Esophagus squamous epithelium (tissue), 5 donors: ENCODE data around the gene MPG. TPM values are rescaled to one million over a fixed set of nuclear protein-coding genes. Genes with fewer than 3 reads are reported as not detected.

ENCODE experiments used
- DNase-seq: peaks from one replicate; lab custom pipeline; 2025; lab: John Stamatoyannopoulos, UW
- H3K27ac ChIP-seq, 4 donors: fragments of 200-600 bp; sonication (generic); one replicate each; pipeline ENCODE4 v1.5.1; 2016 to 2019; ENCODE audit warnings: mild to moderate bottlenecking in 1 of 4
- H3K27me3 ChIP-seq, 4 donors: fragments of 200-600 bp; sonication (generic); 1 replicate in 3 of 4; 2 replicates in 1 of 4; pipeline versions ENCODE4 v1.5.1 to v1.6.0; 2017 to 2021; ENCODE audit warnings: antibody characterized with exemption in 1 of 4
- H3K36me3 ChIP-seq, 3 donors: fragments of 200-600 bp; sonication (generic); one replicate each; pipeline ENCODE4 v1.5.1; 2016 to 2019
- H3K4me1 ChIP-seq, 3 donors: fragments of 200-600 bp; sonication (generic); one replicate each; pipeline ENCODE4 v1.5.1; 2017 to 2019
- H3K4me3 ChIP-seq, 4 donors: fragments of 200-600 bp; sonication (generic); 1 replicate in 3 of 4; 2 replicates in 1 of 4; pipeline ENCODE4 v1.5.1; 2016 to 2019; ENCODE audit warnings: mild to moderate bottlenecking in 2 of 4, moderate library complexity in 1 of 4
- H3K9me3 ChIP-seq, 3 donors: fragments of 200-600 bp; sonication (generic); one replicate each; pipeline ENCODE4 v1.5.1; 2016 to 2019
- CTCF ChIP-seq, 6 experiments: fragments of 450-650 bp in 4 of 6; fragments of 200-600 bp in 2 of 6; sonication (generic) in 2 of 6; IDR thresholded peaks; one replicate each; pipeline ENCODE4 v1.5.1; 2016 to 2019; ENCODE audit warnings: antibody characterized with exemption in 6 of 6, mild to moderate bottlenecking in 4 of 6, moderate library complexity in 4 of 6
- POLR2A ChIP-seq, 4 donors: fragments of 450-650 bp; IDR thresholded peaks; one replicate each; pipeline ENCODE4 v1.6.1; 2017; ENCODE audit warnings: antibody characterized with exemption in 4 of 4, mild to moderate bottlenecking in 4 of 4, moderate library complexity in 3 of 4
- WGBS, 2 donors: methylation state at CpG; one replicate each; pipeline ENCODE4 v1.1.5; 2018; 5-methylcytosine and 5-hydroxymethylcytosine counted together
- intact Hi-C: fragments of 100-400 bp; cut with DNase I; formaldehyde crosslinking; loops from one replicate; pipeline ENCODE4 v1.15.0; 2022
- total RNA-seq, 4 donors: library from RNA; depleted of rRNA; stranded (reverse); fragments of >200 nt; gene quantifications; one replicate each; pipeline ENCODE4 v1.1.0, GENCODE V29; 2016
- donor health status: DM: yes; HTN: yes; CAD: no.

Gene MPG
- total RNA-seq, 4 donors from 2014 or later = 47.4 to 72.1 (median 68.3) TPM

- H3K4me3 ChIP-seq = no peak overlapping the region
- H3K9me3 ChIP-seq = no peaks in the 10 kb centered on the region
- TF ChIP-seq CTCF (IDR thresholded peaks at IDR 0.05) (no peak), POLR2A (IDR thresholded peaks at IDR 0.05) (no peak)
- peaks cover 17 to 92% (median 24%) of the 10 kb centered on the region in 3 donors for H3K36me3 ChIP-seq
- peaks cover 15 to 40% (median 23%) of the 10 kb centered on the region in 3 donors for H3K4me1 ChIP-seq
- H3K27me3 ChIP-seq = no peaks in the 10 kb centered on the region
- DNase-seq = no peak
- intact Hi-C loops = no loop called here
- no CpG with 5 or more reads among the region's 7 CpGs for WGBS, 2 donors
- H3K27ac ChIP-seq = peak overlapping the region; percentile 47 to 77 (median 64)
Observed at GRCh38 chr16:84718-85406, 6.8 kb downstream of the MPG start.

GRCh38 chr16:85407-85782 lies 7.4 kb downstream of the MPG start:
- DNase-seq = no peak
- Histone ChIP-seq H3K4me3 (no peak overlapping the region), H3K36me3 (peaks cover 17 to 92% (median 27%) of the 10 kb centered on the region in 3 donors), H3K9me3 (no peaks in the 10 kb centered on the region), H3K27ac (peak overlapping the region; percentile 47 to 77 (median 64)), H3K27me3 (no peaks in the 10 kb centered on the region), H3K4me1 (peaks cover 15 to 38% (median 23%) of the 10 kb centered on the region in 3 donors)
- TF ChIP-seq CTCF (IDR thresholded peaks at IDR 0.05) (no peak), POLR2A (IDR thresholded peaks at IDR 0.05) (no peak)
- WGBS, 2 donors = 60% methylated on average over 2 of the region's 18 CpGs; no CpG with 5 or more reads in 1 of the 2 donors
- intact Hi-C loops = no loop called here

GRCh38 chr16:85865-86264 lies 7.8 kb downstream of the MPG start:
- Histone ChIP-seq H3K4me1 (peaks cover 15 to 38% (median 23%) of the 10 kb centered on the region in 3 donors), H3K27me3 (no peaks in the 10 kb centered on the region), H3K9me3 (no peaks in the 10 kb centered on the region), H3K27ac (peak overlapping the region in 3 of 4 donors; percentile 60 to 77 (median 69)), H3K36me3 (peaks cover 17 to 92% (median 27%) of the 10 kb centered on the region in 3 donors), H3K4me3 (no peak overlapping the region)
- TF ChIP-seq CTCF (IDR thresholded peaks at IDR 0.05) (no peak), POLR2A (IDR thresholded peaks at IDR 0.05) (no peak)
- DNase-seq = no peak
- intact Hi-C loops = no loop called here
- WGBS, 2 donors = 73 to 83% methylated on average over 1 to 3 of the region's 9 CpGs

GRCh38 chr16:86483-86952 lies 8.5 kb downstream of the MPG start:
- intact Hi-C loops = no loop called here
- Histone ChIP-seq H3K4me1 (peaks cover 15 to 44% (median 23%) of the 10 kb centered on the region in 3 donors), H3K4me3 (no peak overlapping the region), H3K9me3 (no peaks in the 10 kb centered on the region), H3K36me3 (peaks cover 17 to 91% (median 27%) of the 10 kb centered on the region in 3 donors), H3K27ac (no peak overlapping the region), H3K27me3 (no peaks in the 10 kb centered on the region)
- DNase-seq = no peak
- WGBS, 2 donors = 83 to 98% methylated on average over 5 to 12 of the region's 23 CpGs
- no peak for TF ChIP-seq POLR2A (IDR thresholded peaks at IDR 0.05)
- no peak for TF ChIP-seq CTCF (IDR thresholded peaks at IDR 0.05)

- Histone ChIP-seq H3K36me3 (peaks cover 17 to 92% (median 27%) of the 10 kb centered on the region in 3 donors), H3K27ac (no peak overlapping the region), H3K27me3 (no peaks in the 10 kb centered on the region), H3K4me3 (no peak overlapping the region), H3K4me1 (peaks cover 15 to 41% (median 23%) of the 10 kb centered on the region in 3 donors), H3K9me3 (no peaks in the 10 kb centered on the region)
- intact Hi-C loops = no loop called here
- no peak for TF ChIP-seq POLR2A (IDR thresholded peaks at IDR 0.05)
- no peak for TF ChIP-seq CTCF (IDR thresholded peaks at IDR 0.05)
- WGBS, 2 donors = 92 to 96% methylated on average over 5 to 6 of the region's 14 CpGs
- DNase-seq = no peak
Observed at GRCh38 chr16:88613-89012, 10.6 kb downstream of the MPG start.
